DND-41 (cell line): Measurements from ENCODE around the gene KDSR.

Experiments used
- ATAC-seq: fragments of 200-7000 bp; cut with Tn5 transposase; 3 replicates; pipeline ENCODE4 v1.9.1; 2021; ENCODE audit warnings: low read depth; ENCODE audit not compliant: insufficient read depth
- DNase-seq: peaks from one replicate; pipeline ENCODE4 v3.0.0-alpha.2; 2020
- H2AFZ ChIP-seq: 2 replicates; pipeline ENCODE4 v1.6.0; 2012; ENCODE audit warnings: low read depth, low read length
- H3K27ac ChIP-seq: 2 replicates; pipeline ENCODE4 v1.5.1; 2012; ENCODE audit warnings: low read length, inconsistent platforms
- H3K27me3 ChIP-seq: fragments of 200-600 bp; sonication (generic); 2 replicates; pipeline ENCODE4 v1.6.0; 2012; ENCODE audit warnings: low read length, mild to moderate bottlenecking, inconsistent platforms; ENCODE audit not compliant: insufficient read depth, poor library complexity
- H3K36me3 ChIP-seq: 2 replicates; pipeline ENCODE4 v1.5.1; 2012; ENCODE audit warnings: low read length, inconsistent platforms; ENCODE audit not compliant: insufficient read depth
- H3K4me1 ChIP-seq: 2 replicates; pipeline ENCODE4 v1.5.1; 2012; ENCODE audit warnings: mild to moderate bottlenecking, low read length; ENCODE audit not compliant: insufficient read depth
- H3K4me2 ChIP-seq: 2 replicates; pipeline ENCODE4 v1.6.0; 2012; ENCODE audit warnings: mild to moderate bottlenecking, moderate library complexity, low read length, inconsistent platforms; ENCODE audit not compliant: insufficient read depth
- H3K4me3 ChIP-seq, 2 experiments: fragments of 200-600 bp in 1 of 2; shearing (Covaris generic) in 1 of 2; 2 replicates each; pipeline ENCODE4 v1.5.1; 2012 to 2016; ENCODE audit warnings: inconsistent platforms in 2 of 2, low read length in 2 of 2, mild to moderate bottlenecking in 2 of 2, low read depth in 1 of 2, moderate library complexity in 1 of 2
- H3K79me2 ChIP-seq: 2 replicates; pipeline ENCODE4 v1.6.0; 2012; ENCODE audit warnings: low read length, inconsistent platforms; ENCODE audit not compliant: insufficient read depth
- H3K9ac ChIP-seq: 2 replicates; pipeline ENCODE4 v1.6.0; 2012; ENCODE audit warnings: low read depth, mild to moderate bottlenecking, inconsistent platforms, low read length, moderate library complexity
- H3K9me3 ChIP-seq: 2 replicates; pipeline ENCODE4 v1.5.1; 2012; ENCODE audit warnings: low read length, moderate library complexity, mild to moderate bottlenecking, inconsistent platforms; ENCODE audit not compliant: insufficient read depth, severe bottlenecking
- H4K20me1 ChIP-seq: 2 replicates; pipeline ENCODE4 v1.6.0; 2012; ENCODE audit warnings: low read length; ENCODE audit not compliant: insufficient read depth
- CTCF ChIP-seq: IDR thresholded peaks from 2 replicates; pipeline ENCODE4 v1.5.1; 2012; ENCODE audit warnings: borderline replicate concordance, low read length, moderate library complexity, mild to moderate bottlenecking; ENCODE audit not compliant: poor library complexity, severe bottlenecking; ENCODE audit errors: extremely low read depth
- EZH2 ChIP-seq: IDR thresholded peaks from 3 replicates; pipeline ENCODE4 v1.6.1; 2012; ENCODE audit warnings: borderline replicate concordance, low read depth, mild to moderate bottlenecking, moderate library complexity, low read length, inconsistent platforms; ENCODE audit not compliant: severe bottlenecking

The KDSR gene

GRCh38 chr18:63313396-63313917 is 53.5 kb downstream of the KDSR start:
- ATAC-seq (no peak), DNase-seq (no peak)
- H3K9ac ChIP-seq, result 0 out of 2 replicates have a peak overlapping the region, but pooled peaks have one; percentile 7
- peak overlapping the region; percentile 84 for H3K4me2 ChIP-seq
- peaks cover 99% of the 10 kb centered on the region for H3K79me2 ChIP-seq
- H2AFZ ChIP-seq, result no peak overlapping the region
- peak overlapping the region; percentile 12; the same call in 1 of the 2 replicates for H3K27ac ChIP-seq
- H3K27me3 ChIP-seq, result no peaks in the 10 kb centered on the region
- peaks cover 94% of the 10 kb centered on the region for H4K20me1 ChIP-seq
- H3K36me3 ChIP-seq, result peaks cover 73% of the 10 kb centered on the region
- TF ChIP-seq EZH2 (no peak), CTCF (no peak)
- H3K9me3 ChIP-seq, result no peaks in the 10 kb centered on the region
- peak overlapping the region in 1 of 2 experiments; percentile 75; a peak in 2 of 4 replicates for H3K4me3 ChIP-seq
- H3K4me1 ChIP-seq, result peaks cover 85% of the 10 kb centered on the region

- Histone ChIP-seq H3K4me3 (peak overlapping the region in 1 of 2 experiments; percentile 75; a peak in 2 of 4 replicates), H3K79me2 (peaks cover 99% of the 10 kb centered on the region), H2AFZ (no peak overlapping the region), H4K20me1 (peaks cover 94% of the 10 kb centered on the region), H3K27ac (peak overlapping the region; percentile 12; the same call in 1 of the 2 replicates), H3K4me2 (peak overlapping the region; percentile 84), H3K9me3 (no peaks in the 10 kb centered on the region), H3K9ac (0 out of 2 replicates have a peak overlapping the region, but pooled peaks have one; percentile 7), H3K36me3 (peaks cover 74% of the 10 kb centered on the region), H3K27me3 (no peaks in the 10 kb centered on the region), H3K4me1 (peaks cover 90% of the 10 kb centered on the region)
- DNase-seq (no peak), ATAC-seq (no peak)
- TF ChIP-seq EZH2 (no peak), CTCF (no peak)
Measured at GRCh38 chr18:63312737-63313395, 54.1 kb downstream of the KDSR start.

- Histone ChIP-seq H3K4me3 (peak overlapping the region in 1 of 2 experiments; percentile 6; a peak in 1 of 4 replicates), H3K9ac (no peak overlapping the region), H3K4me1 (peaks cover 89% of the 10 kb centered on the region), H3K9me3 (no peaks in the 10 kb centered on the region), H3K27ac (no peak overlapping the region), H3K79me2 (peaks cover 99% of the 10 kb centered on the region), H3K4me2 (peak overlapping the region; percentile 84), H3K27me3 (no peaks in the 10 kb centered on the region), H3K36me3 (peaks cover 72% of the 10 kb centered on the region), H2AFZ (no peak overlapping the region), H4K20me1 (peaks cover 94% of the 10 kb centered on the region)
- DNase-seq, result no peak
- ATAC-seq, result no peak
- TF ChIP-seq CTCF (no peak), EZH2 (no peak)
Measured at GRCh38 chr18:63312019-63312409, 55.0 kb downstream of the KDSR start.
